ENCODE results near the gene L3MBTL2.

The L3MBTL2 gene

DNA sequence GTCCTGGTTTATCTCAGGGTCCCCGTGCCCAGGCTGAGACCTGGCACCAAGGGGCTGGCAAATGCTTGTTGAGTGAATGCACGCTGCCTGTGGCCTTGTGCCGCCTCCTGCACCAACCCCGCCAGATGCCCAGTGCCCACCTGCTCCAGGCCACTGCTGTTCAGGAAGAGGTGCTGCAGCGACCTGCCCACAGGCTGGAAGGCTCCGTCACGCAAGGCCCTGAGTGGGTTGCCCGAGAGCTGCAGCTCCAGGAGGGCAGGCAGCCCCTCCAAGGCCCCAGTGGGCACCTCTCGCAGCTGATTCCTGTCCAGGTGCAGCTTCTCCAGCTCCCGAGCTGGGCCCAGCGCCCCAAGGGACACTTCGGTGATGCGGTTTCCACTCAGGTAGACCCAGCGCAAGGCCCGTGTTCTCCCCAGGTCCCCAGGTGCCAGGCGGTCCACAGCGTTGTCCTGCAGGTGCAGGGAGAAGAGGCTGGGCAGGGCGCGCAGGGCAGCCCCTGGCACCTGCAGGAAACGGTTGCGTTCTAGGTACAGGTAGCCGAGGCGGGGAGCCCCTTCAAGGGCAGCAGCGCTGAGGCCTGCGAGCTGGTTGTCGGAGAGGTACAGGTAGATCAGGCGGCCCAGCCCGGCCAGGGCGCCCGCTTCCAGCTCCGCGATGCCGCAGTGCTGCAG is 32.1 kb downstream of the L3MBTL2 start:
- TF ChIP-seq CTCF (conservative IDR thresholded peaks at IDR 0.05; ENCODE audit: low read depth, low read length): no peak
- H3K4me3 ChIP-seq (ENCODE audit: low read depth, low read length): peak overlapping the region; percentile 39
- no peak for DNase-seq (ENCODE audit: low read depth)

- TF ChIP-seq CTCF (conservative IDR thresholded peaks at IDR 0.05; ENCODE audit: low read depth, low read length): peak; percentile 36
- peak overlapping the region; percentile 39 for H3K4me3 ChIP-seq (ENCODE audit: low read depth, low read length)
- peak; percentile 29 for DNase-seq (ENCODE audit: low read depth)
Measured at GRCh38 chr22:41237707-41238569, 32.8 kb downstream of the L3MBTL2 start.

- no peak for TF ChIP-seq CTCF (conservative IDR thresholded peaks at IDR 0.05; ENCODE audit: low read depth, low read length)
- H3K4me3 ChIP-seq (ENCODE audit: low read depth, low read length): no peak overlapping the region
Measured at GRCh38 chr22:41238570-41239442, 33.7 kb downstream of the L3MBTL2 start.

DNA sequence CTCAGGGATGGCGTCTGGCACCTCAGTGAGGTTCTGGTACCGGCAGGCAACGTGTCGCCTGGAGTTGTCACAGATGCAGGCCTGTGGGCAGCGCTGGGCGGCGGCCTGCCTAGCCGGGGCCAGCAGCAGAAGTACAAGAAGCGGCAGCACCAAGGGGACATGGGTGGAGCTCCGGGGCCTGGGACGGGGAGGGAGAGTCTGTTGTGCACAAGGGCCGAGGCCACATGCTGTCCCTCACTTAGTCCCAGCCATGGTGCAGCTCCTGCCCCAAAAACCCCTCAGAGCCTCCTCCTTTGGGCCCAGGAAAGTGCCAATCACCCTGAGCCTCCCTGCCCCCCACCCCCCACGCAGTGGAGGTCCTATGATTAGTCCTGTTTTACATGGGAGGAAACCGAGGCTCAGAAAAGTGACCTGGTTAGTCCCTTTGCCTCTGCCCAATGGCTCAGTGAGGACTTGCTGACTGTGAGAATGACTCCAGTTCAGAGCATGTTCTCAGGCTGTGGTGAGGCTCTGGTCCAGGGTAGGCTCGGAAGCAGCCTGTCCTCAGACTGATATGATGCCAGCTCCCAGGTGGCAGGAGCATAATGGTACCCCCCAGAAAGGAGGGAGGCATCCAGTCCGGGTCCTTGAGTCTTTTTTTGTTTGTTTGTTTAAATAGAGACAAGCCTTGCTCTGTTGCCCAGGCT is 34.5 kb downstream of the L3MBTL2 start:
- no peak for DNase-seq (ENCODE audit: low read depth)
- no peak overlapping the region for H3K4me3 ChIP-seq (ENCODE audit: low read depth, low read length)
- TF ChIP-seq CTCF (conservative IDR thresholded peaks at IDR 0.05; ENCODE audit: low read depth, low read length): no peak

More at GRCh38 chr22:41238570-41239442, 33.7 kb downstream of the L3MBTL2 start:
- DNase-seq (ENCODE audit: low read depth): no peak

DNA sequence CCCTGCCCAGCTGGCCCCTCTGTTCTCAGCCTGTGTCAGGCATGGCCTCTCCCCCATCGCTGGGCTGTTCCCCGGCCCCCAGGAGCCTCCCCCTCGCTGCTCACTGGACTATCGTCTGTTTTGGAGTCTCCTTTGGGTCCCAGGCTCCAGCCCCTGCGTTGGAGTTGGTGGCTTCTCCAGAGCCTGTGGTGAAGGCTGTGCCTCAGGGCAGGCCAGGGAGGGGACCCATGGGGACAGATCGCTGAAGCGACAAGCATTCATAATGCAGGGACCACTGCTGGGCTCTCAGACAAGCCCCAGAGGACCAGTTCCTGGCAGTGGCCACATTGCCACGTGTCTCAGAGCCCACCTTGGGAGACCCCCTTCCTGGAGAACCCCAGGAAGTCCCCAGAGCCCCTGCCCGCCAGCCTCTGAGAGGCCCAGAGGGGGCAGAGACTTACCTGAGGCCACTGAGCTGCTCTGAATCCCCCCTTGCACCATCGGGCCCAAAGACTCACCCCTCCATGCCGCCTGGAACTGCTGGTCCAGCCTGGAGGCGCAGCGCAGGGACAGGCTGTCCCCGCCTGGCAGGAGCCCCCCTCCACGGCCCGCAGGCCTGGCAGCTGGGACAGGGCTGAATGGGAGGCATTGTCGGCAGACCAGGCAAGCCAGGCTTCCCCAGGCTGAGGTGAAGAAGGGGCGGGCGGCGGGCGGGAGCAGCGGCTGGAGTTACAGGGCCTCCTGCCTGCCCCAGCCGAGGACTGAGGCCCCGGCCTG is 35.4 kb downstream of the L3MBTL2 start, which contains the start of gene CHADL:
CHADL (minus strand) TSS at position 555 of the 756 bp plus-strand sequence; CDS start at position 505, 50 bp downstream.
- no peak for TF ChIP-seq CTCF (conservative IDR thresholded peaks at IDR 0.05; ENCODE audit: low read depth, low read length)
- no peak within 1 kb of the TSS for H3K4me3 ChIP-seq (ENCODE audit: low read depth, low read length)
- DNase-seq (ENCODE audit: low read depth): no peak
